Ishikawa (cell line): ENCODE results near the gene APC2.

ENCODE experiments used
- CEBPB ChIP-seq: IDR thresholded peaks from 2 replicates; pipeline ENCODE4 v1.6.1; 2012
- CREB1 ChIP-seq: IDR thresholded peaks from 2 replicates; pipeline ENCODE4 v1.6.1; 2012; ENCODE audit warnings: low read depth
- EP300 ChIP-seq: IDR thresholded peaks from 2 replicates; pipeline ENCODE4 v1.6.1; 2012; ENCODE audit warnings: borderline replicate concordance
- NFIC ChIP-seq: IDR thresholded peaks from 2 replicates; pipeline ENCODE4 v1.6.1; 2012
- RAD21 ChIP-seq: IDR thresholded peaks from 2 replicates; pipeline ENCODE4 v1.6.1; 2012; ENCODE audit warnings: low read depth
- TAF1 ChIP-seq: IDR thresholded peaks from 2 replicates; pipeline ENCODE4 v1.6.1; 2012; ENCODE audit warnings: low read depth, mild to moderate bottlenecking
- TCF12 ChIP-seq: IDR thresholded peaks from 2 replicates; pipeline ENCODE4 v1.6.1; 2012; ENCODE audit warnings: low read depth
- USF1 ChIP-seq: IDR thresholded peaks from 2 replicates; pipeline ENCODE4 v1.6.1; 2012

GRCh38 chr19:1502433-1503088, 52.6 kb downstream of the APC2 start:
- TF ChIP-seq CEBPB (no peak), EP300 (no peak), USF1 (no peak), NFIC (no peak), TAF1 (no peak), TCF12 (no peak), CREB1 (no peak), RAD21 (no peak)
